Stimulated activated CD8-positive, alpha-beta memory T cell treated with anti-CD3 and anti-CD28 coated beads, Interleukin-7, amount 100 ng/mL, for 4 hours (primary cell): Measurements from ENCODE around the gene CHSY3.

Experiments
- DNase-seq, 2 donors: peaks; one replicate each; pipeline ENCODE4 v3.0.0-alpha.2; 2020; ENCODE audit warnings: low read depth in 2 of 2

The CHSY3 gene

GRCh38 chr5:130023604-130024003 lies 119.3 kb downstream of the CHSY3 start:
- no peak for DNase-seq

- DNase-seq, result no peak
Measured at GRCh38 chr5:130024006-130024405, 119.7 kb downstream of the CHSY3 start.

GRCh38 chr5:130025511-130025910 lies 121.2 kb downstream of the CHSY3 start:
- DNase-seq, result no peak

- DNase-seq, result no peak
Measured at GRCh38 chr5:130032807-130033206, 128.5 kb downstream of the CHSY3 start.

- no peak for DNase-seq
Measured at GRCh38 chr5:130034566-130035210, 130.4 kb downstream of the CHSY3 start.

- no peak for DNase-seq
Measured at GRCh38 chr5:130035388-130035787, 131.1 kb downstream of the CHSY3 start.

GRCh38 chr5:130037905-130038304 lies 133.6 kb downstream of the CHSY3 start:
- no peak for DNase-seq

GRCh38 chr5:130043834-130044233 lies 139.6 kb downstream of the CHSY3 start:
- no peak for DNase-seq

- no peak for DNase-seq
Measured at GRCh38 chr5:130045334-130045733, 141.1 kb downstream of the CHSY3 start.

- DNase-seq, result no peak
Measured at GRCh38 chr5:130050585-130050984, 146.3 kb downstream of the CHSY3 start.

- no peak for DNase-seq
Measured at GRCh38 chr5:130052752-130053151, 148.5 kb downstream of the CHSY3 start.

GRCh38 chr5:130055572-130055971 lies 151.3 kb downstream of the CHSY3 start:
- no peak for DNase-seq

GRCh38 chr5:130061746-130062145 lies 157.5 kb downstream of the CHSY3 start:
- DNase-seq, result no peak

- no peak for DNase-seq
Measured at GRCh38 chr5:130063603-130064002, 159.3 kb downstream of the CHSY3 start.

GRCh38 chr5:130064484-130064883 lies 160.2 kb downstream of the CHSY3 start:
- no peak for DNase-seq

- DNase-seq, result no peak
Measured at GRCh38 chr5:130065617-130066016, 161.4 kb downstream of the CHSY3 start.

GRCh38 chr5:130066644-130067043 lies 162.4 kb downstream of the CHSY3 start:
- no peak for DNase-seq

- DNase-seq, result no peak
Measured at GRCh38 chr5:130067364-130067763, 163.1 kb downstream of the CHSY3 start.

- no peak for DNase-seq
Measured at GRCh38 chr5:130068101-130068500, 163.8 kb downstream of the CHSY3 start.

GRCh38 chr5:130068988-130069387 lies 164.7 kb downstream of the CHSY3 start:
- DNase-seq, result no peak

- no peak for DNase-seq
Measured at GRCh38 chr5:130074820-130075219, 170.6 kb downstream of the CHSY3 start.

- DNase-seq, result no peak
Measured at GRCh38 chr5:130077007-130077406, 172.7 kb downstream of the CHSY3 start.

- DNase-seq, result no peak
Measured at GRCh38 chr5:130078661-130079060, 174.4 kb downstream of the CHSY3 start.

GRCh38 chr5:130090569-130091270 lies 186.5 kb downstream of the CHSY3 start:
- no peak for DNase-seq
